Fibroblast of lung (primary cell): ENCODE results near the gene CAMKK1. TPM values are rescaled to one million over a fixed set of nuclear protein-coding genes. Genes with fewer than 3 reads are reported as not detected.

ENCODE experiments used
- DNase-seq, 2 donors: peaks; one replicate each; pipeline versions ENCODE4 v3.0.0 to v3.0.0-alpha.2; 2010; ENCODE audit warnings: low read depth in 2 of 2
- H2AFZ ChIP-seq: 2 replicates; pipeline ENCODE4 v1.5.1; 2012; ENCODE audit warnings: low read length, control low read depth, inconsistent platforms
- H3K27ac ChIP-seq: 2 replicates; pipeline ENCODE4 v1.5.1; 2011; ENCODE audit warnings: low read length, control low read depth; ENCODE audit not compliant: insufficient read depth
- H3K27me3 ChIP-seq: 2 replicates; pipeline ENCODE4 v1.5.1; 2011; ENCODE audit warnings: mild to moderate bottlenecking, low read length; ENCODE audit not compliant: control insufficient read depth, insufficient read depth
- H3K36me3 ChIP-seq: 2 replicates; pipeline ENCODE4 v1.5.1; 2011; ENCODE audit warnings: low read length; ENCODE audit not compliant: control insufficient read depth, insufficient read depth
- H3K4me1 ChIP-seq: 2 replicates; pipeline ENCODE4 v1.5.1; 2011; ENCODE audit warnings: low read length; ENCODE audit not compliant: control insufficient read depth, insufficient read depth; ENCODE audit errors: extremely low read depth
- H3K4me2 ChIP-seq: 2 replicates; pipeline ENCODE4 v1.5.1; 2011; ENCODE audit warnings: low read length, control low read depth; ENCODE audit not compliant: insufficient read depth; ENCODE audit errors: extremely low read depth
- H3K4me3 ChIP-seq, 4 experiments: fragments of 200-600 bp in 1 of 4; sonication (generic) in 1 of 4; replicated peaks in 1 of 4; 2 replicates each; pipeline ENCODE4 v1.5.1; 2011 to 2016; ENCODE audit warnings: low read length in 4 of 4, low read depth in 3 of 4, mild to moderate bottlenecking in 3 of 4, control low read depth in 2 of 4, inconsistent platforms in 1 of 4, mixed read lengths in 1 of 4; ENCODE audit not compliant: insufficient read depth in 1 of 4; ENCODE audit errors: control extremely low read depth in 1 of 4
- H3K79me2 ChIP-seq: 2 replicates; pipeline ENCODE4 v1.5.1; 2012; ENCODE audit warnings: mild to moderate bottlenecking, low read length, inconsistent platforms; ENCODE audit not compliant: control insufficient read depth, insufficient read depth
- H3K9ac ChIP-seq: 2 replicates; pipeline ENCODE4 v1.5.1; 2011; ENCODE audit warnings: mild to moderate bottlenecking, low read length, control low read depth; ENCODE audit not compliant: insufficient read depth
- H3K9me3 ChIP-seq: 2 replicates; pipeline ENCODE4 v1.5.1; 2012; ENCODE audit warnings: low read depth, low read length; ENCODE audit not compliant: control insufficient read depth, insufficient read depth
- H4K20me1 ChIP-seq: 2 replicates; pipeline ENCODE4 v1.5.1; 2011; ENCODE audit warnings: low read length; ENCODE audit not compliant: control insufficient read depth, insufficient read depth; ENCODE audit errors: extremely low read depth
- CTCF ChIP-seq, 2 donors: IDR thresholded peaks in 1 of 2; conservative IDR thresholded peaks in 1 of 2; 1 replicate in 1 of 2; 2 replicates in 1 of 2; pipeline ENCODE4 v1.5.1; 2011 to 2012; ENCODE audit warnings: low read length in 2 of 2, control low read depth in 1 of 2, inconsistent platforms in 1 of 2, low read depth in 1 of 2, mild to moderate bottlenecking in 1 of 2
- EZH2 ChIP-seq: IDR thresholded peaks from 2 replicates; pipeline ENCODE4 v1.5.1; 2012; ENCODE audit warnings: low read length, control low read depth, mild to moderate bottlenecking; ENCODE audit errors: missing control alignments
- polyA plus RNA-seq, 2 donors: library from polyadenylated mRNA; depleted of rRNA in 1 of 2; stranded (reverse) in 1 of 2; unstranded in 1 of 2; fragments of >200 nt; gene quantifications; 2 replicates each; pipeline ENCODE4 v1.2.1, GENCODE V29; 2011 to 2012; ENCODE audit warnings: missing spikeins in 1 of 2
- total RNA-seq: library from RNA; depleted of rRNA; stranded (reverse); fragments of >200 nt; gene quantifications from 2 replicates; pipeline ENCODE4 v1.2.1, GENCODE V29; 2014

CAMKK1 gene
- total and polyA plus RNA-seq, 2 donors (not counting 1 experiment from before 2014, with no cell fraction given) = 0.41 to 2.5 TPM

DNA sequence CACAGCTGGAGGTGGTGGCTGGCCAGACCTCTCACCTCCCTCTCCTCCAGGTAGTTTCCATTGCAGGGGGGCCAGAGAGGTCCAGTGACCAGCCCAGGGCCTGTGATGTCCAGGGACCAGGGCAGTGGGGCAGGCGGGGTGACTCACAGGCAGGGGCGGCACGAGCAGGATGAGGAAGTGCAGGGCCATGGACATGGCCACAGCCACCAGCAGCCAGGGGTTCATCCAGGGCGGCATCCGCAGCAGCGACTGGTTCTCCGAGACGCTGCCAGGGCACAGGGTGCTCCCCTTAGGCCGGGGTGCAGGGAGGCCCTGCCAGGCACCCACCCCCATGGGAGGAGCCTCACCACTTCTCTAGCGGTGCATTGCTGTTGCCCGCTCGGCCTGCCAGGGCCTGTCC is 36.3 kb upstream of the CAMKK1 start:
- H3K27ac ChIP-seq = no peak overlapping the region
- TF ChIP-seq CTCF (conservative IDR thresholded peaks at IDR 0.05 in 1 of 2, IDR thresholded peaks at IDR 0.05 in 1 of 2; ENCODE audit: low read depth in 1 of 2, low read length in 2 of 2) (no peak), EZH2 (no peak)
- no peak overlapping the region for H3K4me2 ChIP-seq
- H3K9me3 ChIP-seq = no peaks in the 10 kb centered on the region
- H3K36me3 ChIP-seq = no peaks in the 10 kb centered on the region
- H2AFZ ChIP-seq = no peak overlapping the region
- H3K27me3 ChIP-seq = no peaks in the 10 kb centered on the region
- no peak for DNase-seq
- no peaks in the 10 kb centered on the region for H4K20me1 ChIP-seq
- H3K79me2 ChIP-seq = no peaks in the 10 kb centered on the region
- no peak overlapping the region for H3K4me3 ChIP-seq
- H3K4me1 ChIP-seq = no peaks in the 10 kb centered on the region
- no peak overlapping the region for H3K9ac ChIP-seq

DNA sequence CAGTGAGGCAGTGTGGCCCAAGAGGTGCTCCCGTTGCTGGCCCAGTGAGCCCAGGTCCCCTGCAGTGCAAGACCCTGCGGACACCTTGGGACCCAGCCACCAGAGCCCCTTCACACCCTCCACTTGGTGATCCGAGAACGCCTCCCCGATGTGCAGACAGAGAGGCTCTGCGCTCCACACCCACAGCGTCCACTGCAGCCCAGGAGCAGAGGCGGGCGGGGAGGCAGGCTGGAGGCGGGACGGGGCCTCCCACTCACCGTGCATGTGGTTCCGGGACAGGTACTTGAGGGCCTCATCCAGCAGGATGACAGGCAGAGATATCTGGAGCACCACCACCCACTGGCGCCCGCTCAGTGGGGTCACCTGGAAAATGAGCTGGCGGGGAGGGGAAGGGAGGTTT is 35.6 kb upstream of the CAMKK1 start:
- no peaks in the 10 kb centered on the region for H3K36me3 ChIP-seq

GRCh38 chr17:3927628-3928340 is 34.9 kb upstream of the CAMKK1 start:
- Histone ChIP-seq H3K27me3 (no peaks in the 10 kb centered on the region), H3K4me2 (no peak overlapping the region), H3K79me2 (no peaks in the 10 kb centered on the region), H3K4me1 (no peaks in the 10 kb centered on the region), H4K20me1 (no peaks in the 10 kb centered on the region), H2AFZ (no peak overlapping the region), H3K4me3 (no peak overlapping the region), H3K9ac (no peak overlapping the region), H3K9me3 (no peaks in the 10 kb centered on the region), H3K27ac (no peak overlapping the region), H3K36me3 (no peaks in the 10 kb centered on the region)
- DNase-seq = no peak
- no peak for TF ChIP-seq EZH2
- no peak for TF ChIP-seq CTCF (conservative IDR thresholded peaks at IDR 0.05 in 1 of 2, IDR thresholded peaks at IDR 0.05 in 1 of 2; ENCODE audit: low read depth in 1 of 2, low read length in 2 of 2)

More for the DNA sequence above, 35.6 kb upstream of the CAMKK1 start:
- Histone ChIP-seq H3K9ac (no peak overlapping the region), H2AFZ (no peak overlapping the region), H4K20me1 (no peaks in the 10 kb centered on the region), H3K4me1 (no peaks in the 10 kb centered on the region), H3K4me2 (no peak overlapping the region), H3K27ac (no peak overlapping the region), H3K9me3 (no peaks in the 10 kb centered on the region), H3K27me3 (no peaks in the 10 kb centered on the region), H3K79me2 (no peaks in the 10 kb centered on the region), H3K4me3 (no peak overlapping the region)
- DNase-seq = no peak
- no peak for TF ChIP-seq EZH2
- TF ChIP-seq CTCF (conservative IDR thresholded peaks at IDR 0.05 in 1 of 2, IDR thresholded peaks at IDR 0.05 in 1 of 2; ENCODE audit: low read depth in 1 of 2, low read length in 2 of 2) = no peak
